C4-2B (cell line): ENCODE measurements around the gene VWC2L.

Source experiments
- H3K27ac ChIP-seq: fragments of 450-650 bp; 2 replicates; pipeline ENCODE4 v1.5.1; 2017
- ZFX ChIP-seq: fragments of 450-650 bp; IDR thresholded peaks from 2 replicates; pipeline ENCODE4 v1.6.1; 2017
- TF ChIP-seq, protein P1 (sequence below): fragments of 450-650 bp; conservative IDR thresholded peaks from 2 replicates; pipeline ENCODE4 v1.5.1; 2017; ENCODE audit warnings: mild to moderate bottlenecking

VWC2L gene

DNA sequence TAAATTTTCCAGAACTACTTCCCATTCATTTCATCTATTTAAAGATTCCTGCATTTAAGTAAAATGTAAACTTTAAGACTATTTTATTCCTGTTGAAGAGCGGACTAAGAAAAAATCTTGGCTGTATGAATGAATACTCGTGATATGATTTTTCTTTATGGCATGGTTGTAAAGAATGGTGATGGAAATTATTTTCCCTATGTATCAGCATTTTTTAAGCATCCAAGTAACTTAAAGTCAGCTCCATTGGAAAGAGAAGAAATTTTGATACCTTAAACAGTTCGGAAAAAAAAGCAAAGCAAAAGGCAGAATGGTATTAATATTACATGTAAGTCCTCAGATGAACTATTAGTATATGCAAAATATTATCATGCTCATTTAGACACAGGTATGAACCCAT lies 58.9 kb downstream of the VWC2L start:
- no peak for TF ChIP-seq ZFX
- TF ChIP-seq, protein P1, sequence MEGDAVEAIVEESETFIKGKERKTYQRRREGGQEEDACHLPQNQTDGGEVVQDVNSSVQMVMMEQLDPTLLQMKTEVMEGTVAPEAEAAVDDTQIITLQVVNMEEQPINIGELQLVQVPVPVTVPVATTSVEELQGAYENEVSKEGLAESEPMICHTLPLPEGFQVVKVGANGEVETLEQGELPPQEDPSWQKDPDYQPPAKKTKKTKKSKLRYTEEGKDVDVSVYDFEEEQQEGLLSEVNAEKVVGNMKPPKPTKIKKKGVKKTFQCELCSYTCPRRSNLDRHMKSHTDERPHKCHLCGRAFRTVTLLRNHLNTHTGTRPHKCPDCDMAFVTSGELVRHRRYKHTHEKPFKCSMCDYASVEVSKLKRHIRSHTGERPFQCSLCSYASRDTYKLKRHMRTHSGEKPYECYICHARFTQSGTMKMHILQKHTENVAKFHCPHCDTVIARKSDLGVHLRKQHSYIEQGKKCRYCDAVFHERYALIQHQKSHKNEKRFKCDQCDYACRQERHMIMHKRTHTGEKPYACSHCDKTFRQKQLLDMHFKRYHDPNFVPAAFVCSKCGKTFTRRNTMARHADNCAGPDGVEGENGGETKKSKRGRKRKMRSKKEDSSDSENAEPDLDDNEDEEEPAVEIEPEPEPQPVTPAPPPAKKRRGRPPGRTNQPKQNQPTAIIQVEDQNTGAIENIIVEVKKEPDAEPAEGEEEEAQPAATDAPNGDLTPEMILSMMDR, result no peak

DNA sequence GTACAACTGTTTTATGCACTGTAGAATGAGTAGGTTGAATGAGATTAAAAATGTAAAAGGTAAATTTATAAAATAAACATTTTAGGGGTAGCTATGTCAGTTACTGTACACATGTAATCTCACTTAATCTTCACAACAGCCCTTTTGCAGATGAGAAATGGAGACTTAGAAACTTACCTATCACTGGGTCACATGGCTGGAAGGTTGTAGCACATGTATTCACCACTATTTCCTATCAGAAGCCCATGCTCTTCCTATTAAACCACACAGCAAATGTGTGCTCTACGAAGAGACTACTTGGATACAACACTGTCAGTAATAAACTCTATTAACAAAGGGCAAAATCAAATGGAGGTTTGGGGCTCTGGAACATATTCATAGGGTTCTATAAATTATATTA lies 60.5 kb downstream of the VWC2L start:
- TF ChIP-seq, protein P1, result no peak
- TF ChIP-seq ZFX, result no peak
- H3K27ac ChIP-seq, result no peak overlapping the region

More for the DNA sequence above, 58.9 kb downstream of the VWC2L start:
- no peak overlapping the region for H3K27ac ChIP-seq

DNA sequence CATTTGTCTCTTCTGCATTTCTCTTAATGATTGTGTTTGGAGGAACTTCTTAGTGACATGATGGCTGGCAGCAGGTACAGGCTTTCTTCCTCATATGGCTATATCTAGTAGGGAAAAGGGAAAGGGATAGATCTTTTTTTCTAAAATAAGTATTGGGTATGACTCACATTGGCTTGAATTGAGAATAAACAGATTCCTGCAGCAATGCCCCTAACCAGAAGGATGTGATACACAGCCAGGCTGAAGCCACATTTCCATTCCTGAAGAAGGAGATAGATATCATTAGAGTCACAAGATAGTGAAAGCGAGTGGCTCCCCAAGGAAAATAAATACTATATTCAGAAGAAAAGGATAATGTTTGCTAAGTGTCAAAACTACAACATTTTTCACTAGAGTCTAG lies 61.1 kb downstream of the VWC2L start:
- no peak for TF ChIP-seq ZFX
- TF ChIP-seq, protein P1, result no peak
- no peak overlapping the region for H3K27ac ChIP-seq

DNA sequence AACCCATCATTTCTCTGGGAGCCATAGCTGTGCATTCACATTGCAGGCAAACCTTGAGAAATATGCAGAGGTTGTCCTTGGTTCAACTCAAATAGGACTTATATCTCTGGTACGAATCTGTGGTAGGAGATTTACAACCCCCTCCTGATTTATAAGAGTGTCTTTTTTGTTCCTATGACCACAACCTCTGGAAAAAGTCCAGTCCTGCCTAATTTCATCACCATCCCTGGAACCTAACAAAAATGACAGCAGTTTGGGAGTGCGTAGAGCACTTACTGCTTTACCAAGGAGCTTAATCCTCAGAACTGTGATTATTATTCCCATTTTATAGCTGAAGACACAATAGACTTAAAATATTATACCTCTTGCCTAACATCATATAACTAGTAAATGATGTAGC lies 66.5 kb downstream of the VWC2L start:
- TF ChIP-seq, protein P1, result no peak
- TF ChIP-seq ZFX, result no peak
- H3K27ac ChIP-seq, result no peak overlapping the region

DNA sequence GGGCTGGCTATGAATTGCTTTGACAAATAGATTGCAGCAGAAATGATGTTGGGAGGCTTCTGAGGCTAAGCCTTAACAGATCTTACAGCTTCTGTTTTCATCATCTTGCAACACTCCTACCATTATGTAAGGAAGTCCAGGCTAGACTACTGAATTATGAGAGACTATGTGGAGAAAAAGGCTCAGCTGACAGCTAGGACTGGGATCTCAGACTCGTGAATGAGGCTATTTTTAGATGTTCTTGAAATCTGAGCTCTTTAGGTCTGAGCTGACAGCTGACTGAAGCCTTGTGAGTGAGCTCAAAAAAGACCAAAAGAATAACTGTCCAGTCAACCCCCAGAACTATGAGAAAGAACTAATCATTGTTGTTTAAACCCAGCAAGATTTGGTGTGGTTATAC lies 70.3 kb downstream of the VWC2L start:
- no peak for TF ChIP-seq ZFX
- TF ChIP-seq, protein P1, result no peak

DNA sequence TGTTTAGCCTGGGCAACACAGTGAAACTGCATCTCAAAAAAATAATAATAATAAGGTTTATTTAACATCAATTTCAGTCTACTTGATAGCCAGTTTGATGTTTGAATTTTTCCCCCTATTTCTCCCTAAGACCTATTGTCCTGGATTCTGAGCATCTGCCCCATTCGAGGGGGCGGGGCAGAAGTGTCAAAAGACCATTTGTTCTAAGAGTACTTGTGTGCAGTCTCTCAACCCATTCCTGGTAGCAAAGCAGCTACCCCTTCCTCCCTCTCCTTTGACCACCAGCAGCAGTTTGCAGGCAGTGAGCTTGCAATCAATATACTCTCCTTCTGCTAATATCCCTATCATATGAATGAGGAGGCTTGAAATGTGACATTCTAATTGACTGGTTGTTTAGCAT lies 71.9 kb downstream of the VWC2L start:
- TF ChIP-seq, protein P1, result no peak
- no peak for TF ChIP-seq ZFX
- H3K27ac ChIP-seq, result no peak overlapping the region

More for the DNA sequence above, 70.3 kb downstream of the VWC2L start:
- H3K27ac ChIP-seq, result no peak overlapping the region

DNA sequence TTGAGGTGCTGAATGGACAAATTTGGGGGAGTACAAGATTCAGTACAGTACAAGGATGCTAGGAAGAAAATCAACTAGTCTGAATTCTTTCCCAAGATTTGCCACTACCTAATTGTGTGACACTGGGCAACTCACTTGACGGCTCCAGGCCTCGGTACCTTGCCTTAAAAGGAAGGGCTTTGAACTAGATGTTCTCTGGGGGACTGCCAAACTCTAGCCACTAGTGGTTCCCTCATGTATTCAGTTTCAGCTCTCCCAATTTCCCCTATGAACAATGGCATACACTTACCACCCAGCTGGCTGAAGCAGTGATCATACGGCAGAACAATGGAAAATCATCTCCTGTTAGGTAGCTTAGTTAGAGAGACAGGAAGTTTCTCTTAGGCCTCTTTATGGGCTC lies 73.4 kb downstream of the VWC2L start:
- TF ChIP-seq, protein P1, result no peak
- no peak for TF ChIP-seq ZFX

More for the DNA sequence above, 73.4 kb downstream of the VWC2L start:
- H3K27ac ChIP-seq, result no peak overlapping the region
